HepG2 (cell line): ENCODE results near the gene RXRG. TPM values are rescaled to one million over a fixed set of nuclear protein-coding genes. Genes with fewer than 3 reads are reported as not detected.

ENCODE experiments used
- ATAC-seq: fragments of 200-7000 bp; cut with Tn5 transposase; 3 replicates; pipeline ENCODE4 v1.9.1; 2020; ENCODE audit warnings: mild to moderate bottlenecking, moderate library complexity
- BruUV-seq: library from RNA; stranded (reverse); fragments of 400-500 nt; replicated peaks from 2 replicates; lab custom pipeline; 2021; lab: Mats Ljungman, UMichigan
- CTCF ChIA-PET: fragments of 300-600 bp; formaldehyde crosslinking; extraction: SDS; loops from one replicate; lab custom pipeline; 2021; ENCODE audit warnings: low total read pairs, inconsistent platforms, low intra/inter-chr PET ratio; lab: Yijun Ruan, JAX
- POLR2A ChIA-PET: fragments of 350-600 bp; sonication (Branson Sonifier 250); formaldehyde crosslinking; loops from one replicate; lab custom pipeline; 2020; ENCODE audit warnings: antibody characterized with exemption, inconsistent platforms; lab: Yijun Ruan, JAX
- DNase-seq: peaks from one replicate; pipeline ENCODE4 v3.0.0-alpha.2; 2015; ENCODE audit warnings: low spot score
- FAIRE-seq: peaks from 3 replicates; lab custom pipeline; 2011; peaks lifted over from hg19 to GRCh38; lab: Jason Lieb, UNC
- H2AFZ ChIP-seq: one replicate; pipeline ENCODE4 v1.6.1; 2011; ENCODE audit warnings: low read length, inconsistent platforms
- H3K27ac ChIP-seq: fragments of 300-600 bp; 3 replicates; pipeline ENCODE4 v1.8.0; 2011; ENCODE audit warnings: mixed run types, mild to moderate bottlenecking, mixed read lengths, low read length, inconsistent platforms; ENCODE audit not compliant: insufficient read depth; ENCODE audit errors: extremely low read length
- H3K27me3 ChIP-seq, 2 experiments: fragments of 200-600 bp in 1 of 2; 2 replicates in 1 of 2; 3 replicates in 1 of 2; pipeline versions ENCODE4 v1.6.0 to v1.8.0; 2011; ENCODE audit warnings: low read length in 2 of 2, mild to moderate bottlenecking in 2 of 2, moderate library complexity in 2 of 2, inconsistent platforms in 1 of 2; ENCODE audit not compliant: insufficient read depth in 2 of 2, control insufficient read depth in 1 of 2
- H3K36me3 ChIP-seq, 2 experiments: fragments of 200-600 bp in 1 of 2; replicated peaks in 1 of 2; 2 replicates in 1 of 2; 3 replicates in 1 of 2; pipeline versions ENCODE4 v1.5.1 to v1.8.0; 2011; ENCODE audit warnings: low read length in 2 of 2, inconsistent platforms in 1 of 2; ENCODE audit not compliant: insufficient read depth in 2 of 2, control insufficient read depth in 1 of 2
- H3K4me1 ChIP-seq: 2 replicates; pipeline ENCODE4 v1.5.1; 2012; ENCODE audit warnings: low read length, inconsistent platforms; ENCODE audit not compliant: insufficient read depth
- H3K4me2 ChIP-seq: 2 replicates; pipeline ENCODE4 v1.6.0; 2011; ENCODE audit warnings: low read depth, low read length, inconsistent platforms
- H3K4me3 ChIP-seq, 3 experiments: fragments of 200-600 bp in 1 of 3; sonication (generic), shearing (Covaris generic) in 1 of 3; replicated peaks in 1 of 3; 2 replicates each; pipeline ENCODE4 v1.5.1; 2011 to 2016; ENCODE audit warnings: low read length in 3 of 3, inconsistent platforms in 2 of 3, low read depth in 2 of 3, mild to moderate bottlenecking in 2 of 3, control low read depth in 1 of 3, mixed read lengths in 1 of 3; ENCODE audit not compliant: insufficient read depth in 1 of 3
- H3K79me2 ChIP-seq: one replicate; pipeline ENCODE4 v1.6.1; 2011; ENCODE audit warnings: low read length, inconsistent platforms; ENCODE audit not compliant: insufficient read depth
- H3K9ac ChIP-seq: 2 replicates; pipeline ENCODE4 v1.6.0; 2011; ENCODE audit warnings: mild to moderate bottlenecking, low read depth, low read length, inconsistent platforms; ENCODE audit not compliant: insufficient read depth
- H3K9me3 ChIP-seq: 2 replicates; pipeline ENCODE4 v1.5.1; 2012; ENCODE audit warnings: mild to moderate bottlenecking, low read length
- H4K20me1 ChIP-seq: 2 replicates; pipeline ENCODE4 v1.6.0; 2011; ENCODE audit warnings: inconsistent platforms, mild to moderate bottlenecking, low read length, moderate library complexity; ENCODE audit not compliant: insufficient read depth
- CEBPB ChIP-seq: IDR thresholded peaks from 2 replicates; pipeline ENCODE4 v1.6.1; 2011; ENCODE audit warnings: low read depth, low read length, improper control_type of control experiment, borderline replicate concordance
- NCOR1 ChIP-seq: fragments of 200-600 bp; sonication (generic); IDR thresholded peaks from 2 replicates; pipeline ENCODE4 v1.7.0; 2017; ENCODE audit warnings: antibody characterized with exemption, low read length, borderline replicate concordance
- SMARCC2 ChIP-seq: fragments of 450-650 bp; IDR thresholded peaks from 2 replicates; pipeline ENCODE4 v1.6.1; 2017; ENCODE audit warnings: antibody characterized with exemption, mild to moderate bottlenecking
- ZNF891 ChIP-seq: sonication (generic); formaldehyde crosslinking; IDR thresholded peaks from 2 replicates; pipeline ENCODE4 v1.5.0; 2020; ENCODE audit warnings: mild to moderate bottlenecking, missing genetic modification reagents
- WGBS: methylation state at CpG from one replicate; pipeline ENCODE4 v1.1.6; 2017; ENCODE audit warnings: low lambda C conversion rate; 5-methylcytosine and 5-hydroxymethylcytosine counted together
- in situ Hi-C: cut with HindIII; loops from 2 replicates; pipeline ENCODE4 v1.10.0; 2017; ENCODE audit warnings: low pct_unique_long_range_greater_than_20kb; ENCODE audit not compliant: extremely low pct_ligation_motif_present
- intact Hi-C: fragments of 100-400 bp; cut with micrococcal nuclease; formaldehyde crosslinking; loops from one replicate; pipeline ENCODE4 v1.10.0; 2022; ENCODE audit not compliant: unreplicated experiment
- polyA plus RNA-seq, 8 experiments: library from polyadenylated mRNA; depleted of rRNA in 3 of 8; stranded (reverse) in 7 of 8; unstranded in 1 of 8; fragments of >200 nt; fragmentation: Illumina TruSeq in 4 of 8; extraction: Trizol in 4 of 8; gene quantifications; 2 replicates each; pipeline versions ENCODE4 v1.2.1 to v1.2.3, GENCODE V29; 2011 to 2016; ENCODE audit warnings: low read depth in 4 of 8, missing spikeins in 1 of 8, mixed read lengths in 1 of 8; ENCODE audit not compliant: insufficient read depth in 1 of 8
- total RNA-seq, 5 experiments: library from RNA; depleted of rRNA; stranded (reverse); fragments of >200 nt; fragmentation: Illumina TruSeq; extraction: Trizol; gene quantifications; 2 replicates each; pipeline ENCODE4 v1.2.3, GENCODE V29; 2016; ENCODE audit warnings: low read depth in 1 of 5
- TF ChIP-seq, protein P1 (sequence below): IDR thresholded peaks from 2 replicates; pipeline ENCODE4 v1.6.1; 2018; ENCODE audit warnings: missing genetic modification reagents, mild to moderate bottlenecking, missing compliant biosample characterization
- TF ChIP-seq, protein P2 (sequence below): sonication (generic); formaldehyde crosslinking; IDR thresholded peaks from 2 replicates; pipeline ENCODE4 v1.4.0; 2020; ENCODE audit warnings: missing genetic modification reagents

The RXRG gene
- total and polyA plus RNA-seq, 2 of the 13 experiments (the other 11 are each of a cell fraction or from before 2014, with no cell fraction given) = not detected

DNA sequence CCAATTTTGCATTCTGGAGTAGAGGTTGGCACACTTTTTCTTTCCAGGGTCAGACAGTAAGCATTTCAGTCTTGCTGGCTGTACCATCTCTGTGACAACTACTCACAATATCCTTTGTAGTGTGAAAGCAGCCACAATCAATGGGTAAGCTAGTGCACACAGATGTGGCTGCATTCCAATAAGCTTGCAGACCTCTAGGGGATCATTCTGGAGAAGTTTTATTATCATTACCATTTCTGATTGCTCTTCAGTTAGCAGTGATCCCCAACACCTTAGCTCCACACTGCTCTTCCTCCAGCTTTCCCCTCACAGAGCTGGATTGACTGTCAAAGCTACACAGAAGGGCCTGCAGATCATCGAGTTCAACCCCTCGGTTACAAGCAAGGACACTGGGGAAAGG lies 9.1 kb downstream of the RXRG start:
- no TSS peak for BruUV-seq
- TF ChIP-seq, protein P1, sequence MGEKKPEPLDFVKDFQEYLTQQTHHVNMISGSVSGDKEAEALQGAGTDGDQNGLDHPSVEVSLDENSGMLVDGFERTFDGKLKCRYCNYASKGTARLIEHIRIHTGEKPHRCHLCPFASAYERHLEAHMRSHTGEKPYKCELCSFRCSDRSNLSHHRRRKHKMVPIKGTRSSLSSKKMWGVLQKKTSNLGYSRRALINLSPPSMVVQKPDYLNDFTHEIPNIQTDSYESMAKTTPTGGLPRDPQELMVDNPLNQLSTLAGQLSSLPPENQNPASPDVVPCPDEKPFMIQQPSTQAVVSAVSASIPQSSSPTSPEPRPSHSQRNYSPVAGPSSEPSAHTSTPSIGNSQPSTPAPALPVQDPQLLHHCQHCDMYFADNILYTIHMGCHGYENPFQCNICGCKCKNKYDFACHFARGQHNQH (CRISPR knock-in tag) = no peak
- no peak for TF ChIP-seq NCOR1
- no peak for TF ChIP-seq ZNF891 (CRISPR knock-in tag)
- TF ChIP-seq, protein P2, sequence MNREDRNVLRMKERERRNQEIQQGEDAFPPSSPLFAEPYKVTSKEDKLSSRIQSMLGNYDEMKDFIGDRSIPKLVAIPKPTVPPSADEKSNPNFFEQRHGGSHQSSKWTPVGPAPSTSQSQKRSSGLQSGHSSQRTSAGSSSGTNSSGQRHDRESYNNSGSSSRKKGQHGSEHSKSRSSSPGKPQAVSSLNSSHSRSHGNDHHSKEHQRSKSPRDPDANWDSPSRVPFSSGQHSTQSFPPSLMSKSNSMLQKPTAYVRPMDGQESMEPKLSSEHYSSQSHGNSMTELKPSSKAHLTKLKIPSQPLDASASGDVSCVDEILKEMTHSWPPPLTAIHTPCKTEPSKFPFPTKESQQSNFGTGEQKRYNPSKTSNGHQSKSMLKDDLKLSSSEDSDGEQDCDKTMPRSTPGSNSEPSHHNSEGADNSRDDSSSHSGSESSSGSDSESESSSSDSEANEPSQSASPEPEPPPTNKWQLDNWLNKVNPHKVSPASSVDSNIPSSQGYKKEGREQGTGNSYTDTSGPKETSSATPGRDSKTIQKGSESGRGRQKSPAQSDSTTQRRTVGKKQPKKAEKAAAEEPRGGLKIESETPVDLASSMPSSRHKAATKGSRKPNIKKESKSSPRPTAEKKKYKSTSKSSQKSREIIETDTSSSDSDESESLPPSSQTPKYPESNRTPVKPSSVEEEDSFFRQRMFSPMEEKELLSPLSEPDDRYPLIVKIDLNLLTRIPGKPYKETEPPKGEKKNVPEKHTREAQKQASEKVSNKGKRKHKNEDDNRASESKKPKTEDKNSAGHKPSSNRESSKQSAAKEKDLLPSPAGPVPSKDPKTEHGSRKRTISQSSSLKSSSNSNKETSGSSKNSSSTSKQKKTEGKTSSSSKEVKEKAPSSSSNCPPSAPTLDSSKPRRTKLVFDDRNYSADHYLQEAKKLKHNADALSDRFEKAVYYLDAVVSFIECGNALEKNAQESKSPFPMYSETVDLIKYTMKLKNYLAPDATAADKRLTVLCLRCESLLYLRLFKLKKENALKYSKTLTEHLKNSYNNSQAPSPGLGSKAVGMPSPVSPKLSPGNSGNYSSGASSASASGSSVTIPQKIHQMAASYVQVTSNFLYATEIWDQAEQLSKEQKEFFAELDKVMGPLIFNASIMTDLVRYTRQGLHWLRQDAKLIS (CRISPR knock-in tag) = no peak
- no peak for TF ChIP-seq CEBPB
- TF ChIP-seq SMARCC2 = no peak
- Histone ChIP-seq H3K36me3 (no peaks in the 10 kb centered on the region), H3K9ac (no peak overlapping the region), H2AFZ (no peak overlapping the region), H3K4me3 (no peak overlapping the region), H3K9me3 (no peaks in the 10 kb centered on the region), H3K27ac (no peak overlapping the region), H3K27me3 (no peaks in the 10 kb centered on the region; a peak in 1 of 5 replicates), H3K4me1 (no peaks in the 10 kb centered on the region), H4K20me1 (no peaks in the 10 kb centered on the region), H3K4me2 (no peak overlapping the region), H3K79me2 (no peaks in the 10 kb centered on the region)
- ChIA-PET CTCF (no interaction called here), POLR2A (no interaction called here)
- FAIRE-seq (no peak), DNase-seq (no peak), ATAC-seq (no peak)
- intact Hi-C loops = no loop called here
- in situ Hi-C loops = no loop called here
- 13% methylated on average over 2 of the region's 2 CpGs for WGBS
